ENCODE data around the gene GPR42.

GRCh38 chr19:35400773-35401100, 29.9 kb downstream of the GPR42 start:
- TF ChIP-seq CTCF (IDR thresholded peaks at IDR 0.05 in 8 of 11, conservative IDR thresholded peaks at IDR 0.05 in 3 of 11), result no peak
- TF ChIP-seq POLR2A (IDR thresholded peaks at IDR 0.05), result no peak
- no peak for TF ChIP-seq POLR2AphosphoS5 (IDR thresholded peaks at IDR 0.05)

Data from spleen (tissue), 7 donors.